H1 (cell line): Measurements from ENCODE around the gene LANCL2. TPM values are rescaled to one million over a fixed set of nuclear protein-coding genes. Genes with fewer than 3 reads are reported as not detected.

Source experiments
- CTCF ChIA-PET: fragments of 300-600 bp; sonication (Branson Sonifier 250); formaldehyde crosslinking; loops from one replicate; lab custom pipeline; 2021; ENCODE audit not compliant: partially characterized antibody; lab: Charles Lee
- POLR2A ChIA-PET: fragments of 300-600 bp; sonication (Branson Sonifier 250); formaldehyde crosslinking; loops from one replicate; lab custom pipeline; 2021; ENCODE audit warnings: inconsistent platforms; ENCODE audit not compliant: partially characterized antibody; lab: Charles Lee
- DNase-seq, 2 experiments: peaks; one replicate each; pipeline versions ENCODE4 v3.0.0 to v3.0.0-alpha.2; 2010 to 2022; ENCODE audit warnings: low spot score in 2 of 2, low read depth in 1 of 2, mixed read lengths in 1 of 2
- FAIRE-seq: peaks from 2 replicates; lab custom pipeline; 2011; peaks lifted over from hg19 to GRCh38; lab: Jason Lieb, UNC
- H2AFZ ChIP-seq: 2 replicates; pipeline ENCODE4 v1.8.1; 2012; ENCODE audit warnings: low read length, inconsistent platforms
- H2AK5ac ChIP-seq: 2 replicates; pipeline ENCODE4 v1.6.1; 2013; ENCODE audit warnings: low read depth, low read length
- H2BK120ac ChIP-seq: replicated peaks from 2 replicates; pipeline ENCODE3; 2013; ENCODE audit warnings: low read depth, low read length, inconsistent platforms
- H2BK12ac ChIP-seq: 2 replicates; pipeline ENCODE4 v1.6.1; 2013; ENCODE audit warnings: low read depth, low read length
- H2BK15ac ChIP-seq: 2 replicates; pipeline ENCODE4 v1.6.1; 2013; ENCODE audit warnings: low read length
- H2BK20ac ChIP-seq: 2 replicates; pipeline ENCODE4 v1.6.1; 2013; ENCODE audit warnings: low read length
- H2BK5ac ChIP-seq: 2 replicates; pipeline ENCODE4 v1.6.1; 2013; ENCODE audit warnings: low read depth, low read length
- H3K14ac ChIP-seq: 2 replicates; pipeline ENCODE4 v1.6.1; 2013; ENCODE audit warnings: inconsistent platforms; ENCODE audit not compliant: insufficient read length
- H3K18ac ChIP-seq: 2 replicates; pipeline ENCODE4 v1.6.1; 2013; ENCODE audit warnings: low read length; ENCODE audit errors: extremely low read depth
- H3K23ac ChIP-seq: 2 replicates; pipeline ENCODE4 v1.6.1; 2013; ENCODE audit warnings: inconsistent platforms; ENCODE audit not compliant: insufficient read length
- H3K23me2 ChIP-seq: 2 replicates; pipeline ENCODE4 v1.6.1; 2013; ENCODE audit warnings: low read depth, low read length
- H3K27ac ChIP-seq: 2 replicates; pipeline ENCODE4 v1.6.1; 2011; ENCODE audit warnings: low read depth, low read length, inconsistent platforms
- H3K27me3 ChIP-seq, 4 experiments: replicated peaks in 1 of 4; 1 replicate in 1 of 4; 2 replicates in 3 of 4; pipeline versions ENCODE4 v1.6.1 to v1.8.1; 2011 to 2013; ENCODE audit warnings: low read length in 3 of 4, mild to moderate bottlenecking in 3 of 4, inconsistent platforms in 2 of 4, mixed read lengths in 2 of 4, moderate library complexity in 1 of 4; ENCODE audit not compliant: control insufficient read depth in 3 of 4, insufficient read depth in 3 of 4; ENCODE audit errors: extremely low read depth in 1 of 4
- H3K36me3 ChIP-seq, 4 experiments: 2 replicates each; pipeline versions ENCODE4 v1.6.1 to v1.8.1; 2011 to 2013; ENCODE audit warnings: mild to moderate bottlenecking in 4 of 4, low read length in 3 of 4, moderate library complexity in 2 of 4, control low read depth in 1 of 4, inconsistent platforms in 1 of 4; ENCODE audit not compliant: insufficient read depth in 4 of 4, control insufficient read depth in 2 of 4
- H3K4ac ChIP-seq: replicated peaks from 2 replicates; pipeline ENCODE3; 2013; ENCODE audit warnings: low read length, low read depth, mixed read lengths, inconsistent platforms; ENCODE audit not compliant: insufficient read length
- H3K4me1 ChIP-seq, 4 experiments: replicated peaks in 1 of 4; 1 replicate in 1 of 4; 2 replicates in 3 of 4; pipeline versions ENCODE4 v1.6.1 to v1.8.1; 2011 to 2013; ENCODE audit warnings: low read length in 3 of 4, inconsistent platforms in 2 of 4, mixed read lengths in 1 of 4; ENCODE audit not compliant: insufficient read depth in 4 of 4, control insufficient read depth in 3 of 4
- H3K4me2 ChIP-seq, 2 experiments: 2 replicates each; pipeline versions ENCODE4 v1.6.1 to v1.8.1; 2011 to 2013; ENCODE audit warnings: low read depth in 2 of 2, low read length in 2 of 2, control low read depth in 1 of 2, inconsistent platforms in 1 of 2, mild to moderate bottlenecking in 1 of 2; ENCODE audit not compliant: insufficient read depth in 1 of 2
- H3K4me3 ChIP-seq, 4 experiments: fragments of 200-600, 300-600 bp in 1 of 4; sonication (generic), shearing (Covaris generic), sonication (Bioruptor Twin) in 1 of 4; 2 replicates each; pipeline versions ENCODE4 v1.5.1 to v1.8.1; 2011 to 2016; ENCODE audit warnings: low read length in 4 of 4, low read depth in 3 of 4, control low read depth in 2 of 4, inconsistent platforms in 2 of 4, mild to moderate bottlenecking in 2 of 4, mixed read lengths in 1 of 4, moderate library complexity in 1 of 4; ENCODE audit not compliant: insufficient read depth in 2 of 4; ENCODE audit errors: extremely low read depth in 1 of 4
- H3K56ac ChIP-seq: replicated peaks from 2 replicates; pipeline ENCODE3; 2013; ENCODE audit warnings: low read depth, mild to moderate bottlenecking, mixed read lengths, low read length, inconsistent platforms; ENCODE audit not compliant: insufficient read length
- H3K79me1 ChIP-seq: 2 replicates; pipeline ENCODE4 v1.6.1; 2013; ENCODE audit warnings: low read depth, low read length, control low read depth
- H3K79me2 ChIP-seq, 2 experiments: 2 replicates each; pipeline versions ENCODE4 v1.6.1 to v1.8.1; 2012 to 2013; ENCODE audit warnings: low read length in 2 of 2, mild to moderate bottlenecking in 2 of 2, inconsistent platforms in 1 of 2; ENCODE audit not compliant: insufficient read depth in 2 of 2, control insufficient read depth in 1 of 2
- H3K9ac ChIP-seq, 4 experiments: replicated peaks in 1 of 4; 1 replicate in 1 of 4; 2 replicates in 3 of 4; pipeline versions ENCODE4 v1.6.1 to v1.8.1; 2011 to 2013; ENCODE audit warnings: low read depth in 3 of 4, low read length in 3 of 4, control low read depth in 2 of 4, mild to moderate bottlenecking in 2 of 4, moderate library complexity in 2 of 4, inconsistent platforms in 1 of 4; ENCODE audit errors: extremely low read depth in 1 of 4
- H3K9me3 ChIP-seq, 2 experiments: 2 replicates each; pipeline versions ENCODE4 v1.6.1 to v1.8.1; 2012 to 2013; ENCODE audit warnings: mild to moderate bottlenecking in 2 of 2, moderate library complexity in 2 of 2, control low read depth in 1 of 2, inconsistent platforms in 1 of 2, low read depth in 1 of 2, low read length in 1 of 2, mixed read lengths in 1 of 2; ENCODE audit not compliant: insufficient read depth in 2 of 2
- H4K20me1 ChIP-seq, 2 experiments: replicated peaks in 1 of 2; 2 replicates each; pipeline versions ENCODE3 to v1.8.1; 2011 to 2013; ENCODE audit warnings: inconsistent platforms in 2 of 2, low read length in 2 of 2, mild to moderate bottlenecking in 1 of 2; ENCODE audit not compliant: insufficient read depth in 2 of 2, control insufficient read depth in 1 of 2
- H4K5ac ChIP-seq: 2 replicates; pipeline ENCODE4 v1.6.1; 2013; ENCODE audit warnings: low read length, low read depth, mixed read lengths, inconsistent platforms; ENCODE audit not compliant: insufficient read length
- H4K8ac ChIP-seq: 2 replicates; pipeline ENCODE4 v1.8.0; 2013; ENCODE audit warnings: mild to moderate bottlenecking, moderate library complexity, low read length, inconsistent platforms; ENCODE audit not compliant: insufficient read depth; ENCODE audit errors: extremely low read depth
- H4K91ac ChIP-seq: replicated peaks from 2 replicates; pipeline ENCODE3; 2013; ENCODE audit warnings: low read length, mixed read lengths, inconsistent platforms; ENCODE audit not compliant: insufficient read length
- BRCA1 ChIP-seq: IDR thresholded peaks from 2 replicates; pipeline ENCODE4 v1.6.1; 2012; ENCODE audit warnings: low read depth, low read length, improper control_type of control experiment
- CEBPB ChIP-seq: IDR thresholded peaks from 2 replicates; pipeline ENCODE4 v1.6.1; 2012; ENCODE audit warnings: low read depth, low read length
- CTBP2 ChIP-seq: IDR thresholded peaks from 2 replicates; pipeline ENCODE4 v1.7.0; 2011; ENCODE audit warnings: borderline replicate concordance, mild to moderate bottlenecking, moderate library complexity, mixed read lengths, low read length; ENCODE audit not compliant: insufficient read depth, insufficient read length
- EGR1 ChIP-seq: IDR thresholded peaks from 2 replicates; pipeline ENCODE4 v1.6.1; 2011; ENCODE audit warnings: low read depth, low read length, borderline replicate concordance
- KDM1A ChIP-seq: fragments of 200-600, 300-600 bp; sonication (generic); IDR thresholded peaks from 2 replicates; pipeline ENCODE4 v1.7.1; 2016; ENCODE audit warnings: mild to moderate bottlenecking, low read length, borderline replicate concordance
- KDM4A ChIP-seq: IDR thresholded peaks from one replicate; pipeline ENCODE4 v1.7.1; 2012; ENCODE audit warnings: low read depth, mild to moderate bottlenecking, moderate library complexity, low read length, inconsistent platforms; ENCODE audit not compliant: severe bottlenecking
- RAD21 ChIP-seq, 2 experiments: IDR thresholded peaks in 1 of 2; conservative IDR thresholded peaks in 1 of 2; 2 replicates each; pipeline ENCODE4 v1.6.1; 2011; ENCODE audit warnings: low read depth in 2 of 2, low read length in 2 of 2, improper control_type of control experiment in 1 of 2, inconsistent platforms in 1 of 2, mild to moderate bottlenecking in 1 of 2, moderate library complexity in 1 of 2
- RNF2 ChIP-seq: fragments of 200-900, 300-1000 bp; sonication (generic); IDR thresholded peaks from 2 replicates; pipeline ENCODE4 v1.7.1; 2016; ENCODE audit warnings: borderline replicate concordance, low read depth, mild to moderate bottlenecking, antibody characterized with exemption, low read length; ENCODE audit not compliant: poor library complexity, severe bottlenecking; ENCODE audit errors: missing control alignments
- SAP30 ChIP-seq: fragments of 300-600 bp; sonication (generic); IDR thresholded peaks from 2 replicates; pipeline ENCODE4 v1.7.1; 2012; ENCODE audit warnings: low read length, moderate library complexity, mild to moderate bottlenecking, inconsistent platforms; ENCODE audit not compliant: insufficient read depth, insufficient replicate concordance
- WGBS, 2 experiments: shearing (Covaris generic) in 1 of 2; methylation state at CpG; one replicate each; pipeline versions ENCODE4 v1.1.6 to v1.1.7; 2013 to 2015; ENCODE audit warnings: low lambda C conversion rate in 2 of 2, mixed read lengths in 2 of 2, inconsistent platforms in 1 of 2, low coverage in 1 of 2, missing lambda C conversion rate in 1 of 2; ENCODE audit not compliant: insufficient replicate concordance in 2 of 2, insufficient coverage in 1 of 2, insufficient read length in 1 of 2; ENCODE audit errors: extremely low coverage in 1 of 2, missing lambda C conversion rate in 1 of 2; 5-methylcytosine and 5-hydroxymethylcytosine counted together
- polyA plus RNA-seq, 7 experiments: library from polyadenylated mRNA; depleted of rRNA in 3 of 7; stranded (reverse) in 5 of 7; unstranded in 2 of 7; fragments of >200 nt in 5 of 7; fragments of 200-250 nt in 2 of 7; gene quantifications; 1 replicate in 5 of 7; 2 replicates in 1 of 7; 4 replicates in 1 of 7; pipeline versions ENCODE4 v1.2.1 to v1.2.3, GENCODE V29; 2011 to 2013; ENCODE audit warnings: missing spikeins in 2 of 7, mixed read lengths in 2 of 7
- total RNA-seq: library from RNA; stranded (reverse); fragmentation: NEBNext Ultra II Directional; extraction: Animal tissue kit (Norgen Biotek cat#: 25700); gene quantifications from 2 replicates; pipeline ENCODE4 v1.2.1, GENCODE V29; 2021

The LANCL2 gene
- total and polyA plus RNA-seq, 2 of the 8 experiments (the other 6 are each of a cell fraction or from before 2014, with no cell fraction given) = 9.2 to 9.5 TPM

- FAIRE-seq = no peak
- H3K27ac ChIP-seq = no peak overlapping the region
- no peak for TF ChIP-seq RNF2
- TF ChIP-seq SAP30 = no peak
- TF ChIP-seq RAD21 (IDR thresholded peaks at IDR 0.05 in 1 of 2, conservative IDR thresholded peaks at IDR 0.05 in 1 of 2; ENCODE audit: low read depth in 2 of 2, low read length in 2 of 2) = no peak
- TF ChIP-seq CEBPB = no peak
- TF ChIP-seq KDM1A = no peak
- no peak for TF ChIP-seq KDM4A
- TF ChIP-seq EGR1 = no peak
- TF ChIP-seq CTBP2 = no peak
- no peak for TF ChIP-seq BRCA1
- no peak overlapping the region for H3K23ac ChIP-seq
- H3K79me1 ChIP-seq = no peaks in the 10 kb centered on the region
- no peak overlapping the region for H2AFZ ChIP-seq
- no peak overlapping the region for H2BK15ac ChIP-seq
- no peaks in the 10 kb centered on the region; a peak in 1 of 4 replicates for H3K9me3 ChIP-seq
- 39% methylated on average over 2 of the region's 2 CpGs; no CpG with 5 or more reads in 1 of the 2 experiments for WGBS, 2 experiments
- no peak overlapping the region for H4K91ac ChIP-seq
- no peaks in the 10 kb centered on the region for H3K36me3 ChIP-seq
- H3K27me3 ChIP-seq = no peaks in the 10 kb centered on the region
- no peak overlapping the region for H2BK12ac ChIP-seq
- ChIA-PET CTCF (interaction anchor here (0.9 to 5.2 kb wide), 11 partner anchors 8 to 410 kb away, joined by 3 to 23 read pairs (median 4); no protein-coding TSS in a partner anchor), POLR2A (no interaction called here)
- no peak overlapping the region for H2BK5ac ChIP-seq
- H2BK120ac ChIP-seq = no peak overlapping the region
- no peaks in the 10 kb centered on the region for H4K20me1 ChIP-seq
- H2BK20ac ChIP-seq = no peak overlapping the region
- no peak for DNase-seq
- H3K23me2 ChIP-seq = no peaks in the 10 kb centered on the region
- no peak overlapping the region for H4K5ac ChIP-seq
- no peak overlapping the region for H3K18ac ChIP-seq
- no peak overlapping the region for H3K4ac ChIP-seq
- H3K9ac ChIP-seq = no peak overlapping the region
- H4K8ac ChIP-seq = no peak overlapping the region
- H3K56ac ChIP-seq = no peak overlapping the region
- H3K4me2 ChIP-seq = no peak overlapping the region
- H3K14ac ChIP-seq = no peak overlapping the region
- H3K4me3 ChIP-seq = no peak overlapping the region
- peaks cover 0 to 2% (median under 1%) of the 10 kb centered on the region in 4 experiments; a peak in 2 of 7 replicates for H3K4me1 ChIP-seq
- H2AK5ac ChIP-seq = no peak overlapping the region
- no peaks in the 10 kb centered on the region for H3K79me2 ChIP-seq
Measured at GRCh38 chr7:55431898-55432297, 66.8 kb downstream of the LANCL2 start.
